ENCODE measurements around the gene SNX33.
A peak's percentile ranks its signal among the peaks of the same experiment; 100 is the strongest.
"Not testable (repeated sequence)": the region's sequence is repeated elsewhere in the genome, so short reads cannot be mapped to it uniquely, and the experiment has no call there.

Gene SNX33

GRCh38 chr15:75684648-75685047, 36.9 kb downstream of the SNX33 start:
- DNase-seq, result no peak

GRCh38 chr15:75685195-75685594, 37.5 kb downstream of the SNX33 start:
- DNase-seq, result no peak

GRCh38 chr15:75686212-75686642, 38.5 kb downstream of the SNX33 start:
- peak; percentile 27 to 34 for DNase-seq

GRCh38 chr15:75687486-75688277, 40.0 kb downstream of the SNX33 start:
- no peak for DNase-seq

GRCh38 chr15:75688278-75688557, 40.5 kb downstream of the SNX33 start:
- DNase-seq, result no peak

- no peak for DNase-seq
Measured at GRCh38 chr15:75688831-75689230, 41.1 kb downstream of the SNX33 start.

GRCh38 chr15:75689429-75689828, 41.7 kb downstream of the SNX33 start:
- DNase-seq, result not testable (repeated sequence)

GRCh38 chr15:75692311-75692710, 44.6 kb downstream of the SNX33 start:
- DNase-seq, result not testable (repeated sequence)

- not testable (repeated sequence) for DNase-seq
Measured at GRCh38 chr15:75693028-75693427, 45.3 kb downstream of the SNX33 start.

GRCh38 chr15:75693501-75694240, 46.0 kb downstream of the SNX33 start:
- DNase-seq, result no peak

- DNase-seq, result peak; percentile 81 to 85
Measured at GRCh38 chr15:75694241-75695182, 46.8 kb downstream of the SNX33 start.

GRCh38 chr15:75695220-75695619, 47.5 kb downstream of the SNX33 start:
- peak in 1 of 2 experiments; percentile 37 for DNase-seq

- DNase-seq, result no peak
Measured at GRCh38 chr15:75695634-75696310, 48.1 kb downstream of the SNX33 start.

- DNase-seq, result no peak
Measured at GRCh38 chr15:75696311-75696720, 48.6 kb downstream of the SNX33 start.

- DNase-seq, result no peak
Measured at GRCh38 chr15:75696854-75697259, 49.1 kb downstream of the SNX33 start.

GRCh38 chr15:75697523-75697922, 49.8 kb downstream of the SNX33 start:
- DNase-seq, result no peak

GRCh38 chr15:75697974-75698747, 50.4 kb downstream of the SNX33 start:
- DNase-seq, result not testable (repeated sequence)

GRCh38 chr15:75699517-75699916, 51.8 kb downstream of the SNX33 start:
- not testable (repeated sequence) for DNase-seq

- not testable (repeated sequence) for DNase-seq
Measured at GRCh38 chr15:75699961-75700874, 52.5 kb downstream of the SNX33 start.

All from SHP77 (cell line).